Spinal cord (tissue), 10 donors: ENCODE results near the gene CASP4. TPM values are rescaled to one million over a fixed set of nuclear protein-coding genes. Genes with fewer than 3 reads are reported as not detected.
"Not testable (repeated sequence)": the region's sequence is repeated elsewhere in the genome, so short reads cannot be mapped to it uniquely, and the experiment has no call there.

Experiments used
- DNase-seq, 6 donors: peaks; one replicate each; pipeline versions ENCODE4 v3.0.0 to v3.0.0-alpha.2; 2013 to 2015; ENCODE audit warnings: low spot score in 6 of 6, low read depth in 4 of 6
- H3K27ac ChIP-seq: one replicate; pipeline ENCODE4 v1.5.1; 2013; ENCODE audit warnings: low read depth, low read length, control low read depth
- H3K27me3 ChIP-seq: one replicate; pipeline ENCODE4 v1.6.1; 2013; ENCODE audit warnings: low read length; ENCODE audit not compliant: control insufficient read depth, insufficient read depth
- H3K36me3 ChIP-seq: one replicate; pipeline ENCODE4 v1.6.1; 2013; ENCODE audit warnings: low read length; ENCODE audit not compliant: control insufficient read depth, insufficient read depth
- H3K4me1 ChIP-seq: one replicate; pipeline ENCODE4 v1.6.1; 2013; ENCODE audit warnings: low read length; ENCODE audit not compliant: control insufficient read depth, insufficient read depth
- H3K4me3 ChIP-seq: one replicate; pipeline ENCODE4 v1.5.1; 2013; ENCODE audit warnings: low read depth, low read length, control low read depth
- H3K9me3 ChIP-seq: one replicate; pipeline ENCODE4 v1.6.1; 2013; ENCODE audit warnings: low read length; ENCODE audit not compliant: control insufficient read depth, insufficient read depth
- WGBS: methylation state at CpG from one replicate; pipeline ENCODE4 v1.1.5; 2013; ENCODE audit warnings: missing lambda C conversion rate; ENCODE audit not compliant: insufficient coverage; 5-methylcytosine and 5-hydroxymethylcytosine counted together
- polyA plus RNA-seq, 2 donors: library from polyadenylated mRNA; unstranded; fragments of 120-200 nt; gene quantifications; one replicate each; pipeline ENCODE4 v1.2.1, GENCODE V29; 2013; ENCODE audit not compliant: insufficient read length in 2 of 2
- total RNA-seq, 2 donors: library from RNA; depleted of rRNA in 1 of 2; stranded (reverse); fragments of 120-200 nt in 1 of 2; fragments of >200 nt in 1 of 2; gene quantifications; one replicate each; pipeline versions ENCODE4 v1.2.3 to v1.2.4, GENCODE V29; 2013 to 2014
- donor health status: healthy.

Gene CASP4
- total and polyA plus RNA-seq, 4 donors = 5.7 to 44.7 (median 13.2) TPM

- H3K36me3 ChIP-seq = no peaks in the 10 kb centered on the region
- peaks cover 2% of the 10 kb centered on the region for H3K9me3 ChIP-seq
- H3K27ac ChIP-seq = no peak overlapping the region
- H3K4me1 ChIP-seq = no peaks in the 10 kb centered on the region
- 100% methylated on average over 2 of the region's 5 CpGs for WGBS
- H3K4me3 ChIP-seq = no peak overlapping the region
- DNase-seq = no peak
- H3K27me3 ChIP-seq = no peaks in the 10 kb centered on the region
These were observed 2.6 kb downstream of the CASP4 start for GRCh38 chr11:104965735-104966134.

- no peaks in the 10 kb centered on the region for H3K4me1 ChIP-seq
- DNase-seq = no peak
- no CpG with 5 or more reads among the region's 1 CpG for WGBS
- no peaks in the 10 kb centered on the region for H3K36me3 ChIP-seq
- H3K27ac ChIP-seq = no peak overlapping the region
- no peaks in the 10 kb centered on the region for H3K27me3 ChIP-seq
- H3K9me3 ChIP-seq = no peaks in the 10 kb centered on the region
- H3K4me3 ChIP-seq = no peak overlapping the region
These were observed 4.1 kb downstream of the CASP4 start for GRCh38 chr11:104964247-104964646.

GRCh38 chr11:104962852-104963251 is 5.5 kb downstream of the CASP4 start:
- no peaks in the 10 kb centered on the region for H3K27me3 ChIP-seq
- WGBS = no CpG with 5 or more reads among the region's 3 CpGs
- DNase-seq = no peak

DNA sequence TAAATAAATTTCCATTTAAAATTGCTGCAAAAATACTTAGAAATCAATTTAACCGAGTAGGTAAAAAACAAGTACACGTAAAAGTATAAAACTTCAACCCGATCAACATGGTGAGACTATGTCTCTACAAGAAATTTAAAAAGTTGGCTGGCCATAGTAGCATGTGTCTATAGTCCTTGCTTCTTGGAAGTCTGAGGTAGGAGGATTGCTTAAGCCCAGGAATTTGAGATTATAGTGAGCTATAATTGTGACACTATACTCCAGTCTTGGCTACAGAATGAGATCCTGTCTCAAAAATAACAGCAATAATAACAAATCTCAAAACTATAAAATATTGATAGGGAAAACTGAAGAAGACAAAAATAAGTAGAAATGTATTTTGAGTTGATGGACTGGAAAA is 11.1 kb downstream of the CASP4 start:
- Histone ChIP-seq H3K4me1 (no peaks in the 10 kb centered on the region), H3K27ac (no peak overlapping the region), H3K9me3 (no peaks in the 10 kb centered on the region), H3K4me3 (no peak overlapping the region), H3K36me3 (no peaks in the 10 kb centered on the region), H3K27me3 (no peaks in the 10 kb centered on the region)
- WGBS = no CpG with 5 or more reads among the region's 3 CpGs
- no peak for DNase-seq

More at GRCh38 chr11:104962852-104963251, 5.5 kb downstream of the CASP4 start:
- no peaks in the 10 kb centered on the region for H3K4me1 ChIP-seq
- H3K9me3 ChIP-seq = no peaks in the 10 kb centered on the region
- no peaks in the 10 kb centered on the region for H3K36me3 ChIP-seq
- H3K4me3 ChIP-seq = no peak overlapping the region
- no peak overlapping the region for H3K27ac ChIP-seq

- no peaks in the 10 kb centered on the region for H3K27me3 ChIP-seq
- DNase-seq = no peak
These were observed 11.8 kb downstream of the CASP4 start for GRCh38 chr11:104956528-104956927.

GRCh38 chr11:104946907-104947306 is 21.5 kb downstream of the CASP4 start:
- H3K4me1 ChIP-seq = no peaks in the 10 kb centered on the region
- no peak overlapping the region for H3K27ac ChIP-seq
- DNase-seq = peak in 1 of 6 donors; percentile 8
- H3K27me3 ChIP-seq = no peaks in the 10 kb centered on the region
- no peak overlapping the region for H3K4me3 ChIP-seq
- 50% methylated on average over 1 of the region's 2 CpGs for WGBS
- no peaks in the 10 kb centered on the region for H3K36me3 ChIP-seq
- no peaks in the 10 kb centered on the region for H3K9me3 ChIP-seq

More at GRCh38 chr11:104956528-104956927, 11.8 kb downstream of the CASP4 start:
- no peaks in the 10 kb centered on the region for H3K9me3 ChIP-seq
- H3K27ac ChIP-seq = no peak overlapping the region
- H3K36me3 ChIP-seq = no peaks in the 10 kb centered on the region
- H3K4me1 ChIP-seq = no peaks in the 10 kb centered on the region
- H3K4me3 ChIP-seq = no peak overlapping the region

GRCh38 chr11:104944076-104944475 is 24.3 kb downstream of the CASP4 start:
- Histone ChIP-seq H3K4me1 (no peaks in the 10 kb centered on the region), H3K4me3 (no peak overlapping the region), H3K9me3 (no peaks in the 10 kb centered on the region), H3K36me3 (no peaks in the 10 kb centered on the region), H3K27me3 (no peaks in the 10 kb centered on the region), H3K27ac (no peak overlapping the region)
- no peak for DNase-seq

- WGBS = no CpG with 5 or more reads among the region's 2 CpGs
- H3K27me3 ChIP-seq = no peaks in the 10 kb centered on the region
- no peak overlapping the region for H3K4me3 ChIP-seq
- no peak for DNase-seq
- no peaks in the 10 kb centered on the region for H3K4me1 ChIP-seq
- no peaks in the 10 kb centered on the region for H3K36me3 ChIP-seq
- H3K27ac ChIP-seq = no peak overlapping the region
- no peaks in the 10 kb centered on the region for H3K9me3 ChIP-seq
These were observed 24.8 kb downstream of the CASP4 start for GRCh38 chr11:104943561-104943960.

- Histone ChIP-seq H3K9me3 (no peaks in the 10 kb centered on the region), H3K36me3 (no peaks in the 10 kb centered on the region), H3K4me3 (no peak overlapping the region), H3K27ac (no peak overlapping the region), H3K27me3 (no peaks in the 10 kb centered on the region), H3K4me1 (no peaks in the 10 kb centered on the region)
- DNase-seq = no peak
- WGBS = 100% methylated on average over 1 of the region's 1 CpG
These were observed 33.8 kb downstream of the CASP4 start for GRCh38 chr11:104934594-104934993.

GRCh38 chr11:104934073-104934472 is 34.3 kb downstream of the CASP4 start:
- H3K4me1 ChIP-seq, H3K27ac ChIP-seq, H3K9me3 ChIP-seq, H3K27me3 ChIP-seq, H3K4me3 ChIP-seq, DNase-seq, H3K36me3 ChIP-seq: not testable (repeated sequence)
- no CpG with 5 or more reads among the region's 3 CpGs for WGBS
